ENCODE measurements around the gene CALHM1.
"Not testable (repeated sequence)": the region's sequence is repeated elsewhere in the genome, so short reads cannot be mapped to it uniquely, and the experiment has no call there.

Gene CALHM1

GRCh38 chr10:103458720-103459119, at the start of gene CALHM1:
TSS of gene CALHM1 (minus strand) at chr10:103458900. CDS start at chr10:103458751, 149 bp downstream.
- no peak for DNase-seq

GRCh38 chr10:103507235-103508191, 48.8 kb upstream of the CALHM1 start:
- DNase-seq = no peak

DNA sequence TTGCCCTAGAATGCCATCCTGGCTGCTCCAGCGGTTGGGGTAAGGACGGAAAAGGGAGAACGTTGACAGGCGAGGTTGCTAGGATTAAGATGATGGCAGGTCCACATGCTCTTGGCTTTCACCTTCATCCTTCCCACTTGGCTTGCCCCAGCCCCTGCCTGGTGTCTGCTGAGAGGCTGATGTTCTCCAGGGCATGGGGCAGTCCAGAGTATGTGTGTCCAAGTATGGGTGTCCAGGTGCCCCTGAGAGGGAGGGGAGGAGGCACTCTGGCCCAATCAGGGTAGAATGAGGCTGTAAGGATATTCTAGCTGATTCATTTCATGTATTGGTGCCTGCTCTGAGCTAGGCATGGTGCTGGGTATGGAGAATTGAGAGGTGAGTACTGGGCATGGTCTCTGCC, 47.4 kb upstream of the CALHM1 start:
- no peak for DNase-seq

GRCh38 chr10:103504181-103504783, 45.6 kb upstream of the CALHM1 start:
- peak in 1 of 4 experiments; percentile 6 for DNase-seq

- not testable (repeated sequence) for DNase-seq
Measured at GRCh38 chr10:103503777-103504176, 45.1 kb upstream of the CALHM1 start.

DNA sequence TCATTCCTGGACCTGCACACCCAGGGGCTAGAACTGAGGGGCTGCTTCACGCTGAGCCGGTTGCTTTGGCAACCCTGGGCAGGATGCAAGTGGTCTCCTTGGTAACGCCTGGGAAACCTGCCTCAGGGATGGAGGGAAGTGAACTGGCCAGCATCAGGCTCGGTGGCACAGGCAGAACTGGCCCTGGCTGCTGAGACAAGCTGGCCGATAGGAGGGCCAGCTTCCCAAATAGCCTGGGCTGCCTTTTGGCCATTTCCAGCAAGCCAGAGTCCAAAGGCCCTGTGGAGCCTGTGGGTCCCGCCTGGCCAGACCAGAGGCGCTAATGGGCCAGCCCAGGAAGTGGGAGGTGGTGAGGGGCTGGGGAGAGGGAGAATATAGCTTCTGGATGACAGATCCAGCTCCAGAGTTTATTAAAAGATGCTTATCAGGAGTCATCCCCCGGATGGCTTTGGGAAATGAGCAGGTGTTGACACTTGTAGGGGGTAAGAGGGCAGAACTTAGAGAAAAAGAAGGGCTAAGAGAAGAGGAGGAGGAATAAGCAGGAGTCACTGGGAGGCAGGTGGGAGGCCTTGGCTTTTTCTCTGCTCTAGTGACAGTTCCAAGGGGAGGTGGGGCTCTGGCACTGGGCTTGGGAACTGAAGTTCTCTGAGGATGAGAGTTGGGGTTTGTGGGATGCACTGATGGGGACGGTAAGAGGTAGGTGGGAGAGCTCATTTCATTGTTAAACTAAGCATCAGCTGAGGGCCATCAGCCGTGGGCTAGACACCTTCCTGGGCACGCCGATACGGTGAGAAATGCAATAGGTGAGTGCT, 44.4 kb upstream of the CALHM1 start:
- no peak for DNase-seq

DNA sequence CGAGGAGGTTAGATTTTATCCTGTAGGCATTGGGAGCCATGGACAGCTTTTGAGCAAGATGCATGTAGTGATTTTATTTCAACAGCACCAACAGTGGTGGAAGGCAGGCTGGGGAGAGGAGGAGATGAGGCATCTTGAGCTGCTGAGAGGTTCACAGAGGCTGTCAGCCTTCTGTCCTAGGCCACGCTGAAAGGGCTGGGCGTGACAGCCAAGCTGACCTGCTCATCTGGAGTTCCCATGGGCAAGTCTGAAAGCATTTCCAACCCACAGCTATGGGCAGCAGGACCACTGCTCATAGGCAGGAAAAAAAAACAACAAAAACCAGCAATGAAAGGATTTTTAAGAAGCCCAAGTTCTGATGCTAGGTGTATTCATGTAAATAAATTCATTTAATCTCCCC, 42.5 kb upstream of the CALHM1 start:
- no peak for DNase-seq

GRCh38 chr10:103500481-103500880, 41.8 kb upstream of the CALHM1 start:
- no peak for DNase-seq

DNA sequence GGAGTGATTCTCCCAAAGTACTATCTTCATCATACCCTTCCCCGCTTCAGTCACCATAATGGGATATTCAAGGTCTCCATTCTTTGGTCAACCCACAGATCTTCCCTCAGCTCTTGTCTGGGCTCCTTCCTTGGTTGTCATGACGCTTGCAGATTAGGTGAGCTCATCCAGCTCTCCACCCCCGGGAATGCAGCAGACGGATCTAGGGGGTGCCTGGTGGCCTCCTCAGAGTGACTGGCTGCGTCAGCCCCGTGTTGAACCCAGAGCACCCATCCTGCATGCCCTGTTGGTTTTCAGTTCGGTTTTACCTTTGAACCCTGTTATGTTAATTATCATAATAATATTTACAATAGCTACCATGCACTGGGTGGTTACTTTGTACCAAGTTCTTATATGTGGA, 41.2 kb upstream of the CALHM1 start:
- no peak for DNase-seq

DNA sequence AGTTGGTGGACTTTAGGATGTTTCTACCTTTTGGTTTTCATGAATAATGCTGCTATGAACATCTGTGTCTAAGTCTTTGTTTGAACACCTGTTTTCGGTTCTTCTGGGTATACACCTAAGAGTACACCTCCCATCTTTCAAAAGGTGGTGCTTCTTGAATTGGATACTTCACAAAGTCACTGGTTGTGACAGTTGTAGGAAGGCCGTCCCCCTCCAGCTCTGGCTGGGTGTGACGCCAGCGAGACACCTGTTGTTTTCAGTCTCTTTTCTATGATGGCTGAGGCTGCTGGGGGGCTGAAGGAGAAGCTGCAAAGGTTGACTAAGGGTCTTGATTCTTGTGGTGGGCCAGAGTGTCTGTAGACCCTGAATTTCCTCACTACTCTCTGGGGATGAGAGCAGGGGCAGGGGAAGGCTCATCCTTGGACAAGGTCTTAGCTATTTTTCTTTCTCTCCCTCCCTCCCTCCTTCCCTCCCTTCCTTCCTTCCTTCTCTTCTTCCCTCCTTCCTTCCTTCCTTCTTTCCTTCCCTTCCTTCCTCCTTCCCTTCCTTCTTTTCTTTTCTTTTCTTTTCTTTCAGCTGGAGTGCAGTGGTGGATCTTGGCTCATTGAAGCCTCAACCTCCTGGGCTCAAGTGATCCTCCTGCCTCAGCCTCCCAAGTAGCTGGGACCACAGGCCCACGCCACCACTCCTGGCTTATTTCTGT, 40.4 kb upstream of the CALHM1 start:
- DNase-seq = no peak

GRCh38 chr10:103497161-103497915, 38.6 kb upstream of the CALHM1 start:
- no peak for DNase-seq

- no peak for DNase-seq
Measured at GRCh38 chr10:103495321-103495720, 36.6 kb upstream of the CALHM1 start.

GRCh38 chr10:103493916-103494877, 35.5 kb upstream of the CALHM1 start:
- peak in 1 of 4 experiments; percentile 17 for DNase-seq

GRCh38 chr10:103493362-103493915, 34.7 kb upstream of the CALHM1 start, which contains the start of gene NEURL1:
TSS of gene NEURL1 (plus strand) at chr10:103493705. CDS start at chr10:103494388, 683 bp downstream.
- DNase-seq = no peak

GRCh38 chr10:103492655-103493261, 34.1 kb upstream of the CALHM1 start:
- no peak for DNase-seq

DNA sequence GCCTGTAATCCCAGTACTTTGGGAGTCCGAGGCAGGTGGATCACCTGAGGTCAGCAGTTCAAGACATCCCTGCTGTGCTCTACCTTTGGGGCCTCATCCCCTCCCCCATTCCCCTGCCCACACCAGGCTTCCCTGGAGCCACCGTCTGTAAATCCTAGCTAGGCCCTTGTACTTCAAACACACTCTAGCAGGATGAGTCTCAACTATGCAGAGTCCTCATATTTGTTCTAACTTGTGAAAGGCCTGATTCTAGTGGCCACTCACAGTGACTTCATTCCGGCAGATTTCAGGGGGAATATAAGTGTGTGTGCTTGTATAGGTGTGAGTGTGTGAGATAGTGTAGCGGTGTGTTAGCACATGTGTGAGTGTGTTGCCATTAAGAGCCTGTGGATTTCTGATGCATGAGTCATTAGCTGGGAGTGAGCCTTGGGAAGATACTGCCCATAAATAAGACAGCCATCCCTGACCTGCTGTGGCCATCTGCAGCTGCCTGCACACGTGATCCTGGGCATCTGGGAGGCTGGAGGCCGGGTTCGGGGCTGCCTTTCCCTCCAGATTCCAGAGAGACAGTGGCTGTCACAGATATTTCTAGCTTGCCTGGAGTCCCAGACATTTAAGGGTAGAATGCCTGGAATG, 33.1 kb upstream of the CALHM1 start:
- DNase-seq = no peak

- no peak for DNase-seq
Measured at GRCh38 chr10:103490986-103491314, 32.2 kb upstream of the CALHM1 start.

DNA sequence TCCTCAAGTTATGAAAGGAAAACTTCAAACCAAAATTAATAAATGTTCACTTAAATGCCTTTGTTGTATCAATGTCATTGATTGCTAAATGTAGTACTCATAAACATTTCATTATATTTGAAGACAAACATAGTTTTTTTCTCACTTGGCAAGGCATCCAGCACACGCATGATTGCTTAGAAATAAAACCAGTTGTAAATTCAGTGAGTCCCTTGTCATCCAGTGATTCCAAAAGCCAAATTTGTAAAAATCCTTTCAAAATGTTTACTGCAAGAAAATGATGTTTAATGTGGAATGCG, 28.7 kb upstream of the CALHM1 start:
- no peak for DNase-seq

- DNase-seq = not testable (repeated sequence)
Measured at GRCh38 chr10:103486635-103487409, 28.1 kb upstream of the CALHM1 start.

Data from activated naive CD4-positive, alpha-beta T cell (primary cell).